Fibroblast of pulmonary artery (primary cell): ENCODE data around the gene PRSS58.

Experiments used
- DNase-seq: peaks from one replicate; pipeline ENCODE4 v3.0.0-alpha.2; 2010; ENCODE audit warnings: low read depth
- H3K4me3 ChIP-seq: replicated peaks from 2 replicates; pipeline ENCODE4 v1.5.1; 2011; ENCODE audit warnings: low read depth, mild to moderate bottlenecking, control low read depth, low read length, moderate library complexity
- CTCF ChIP-seq: IDR thresholded peaks from 2 replicates; pipeline ENCODE4 v1.5.1; 2011; ENCODE audit warnings: mild to moderate bottlenecking, control low read depth, low read length, inconsistent platforms; ENCODE audit errors: missing control alignments

Gene PRSS58

GRCh38 chr7:142263598-142264380 lies 5.9 kb upstream of the PRSS58 start:
- DNase-seq = peak; percentile 6
- no peak for TF ChIP-seq CTCF
- H3K4me3 ChIP-seq = no peak overlapping the region

GRCh38 chr7:142250705-142251104 lies 7.2 kb downstream of the PRSS58 start:
- no peak overlapping the region for H3K4me3 ChIP-seq
- no peak for TF ChIP-seq CTCF

GRCh38 chr7:142249918-142250317 lies 7.9 kb downstream of the PRSS58 start:
- no peak for TF ChIP-seq CTCF
- H3K4me3 ChIP-seq = no peak overlapping the region
- no peak for DNase-seq

More at GRCh38 chr7:142250705-142251104, 7.2 kb downstream of the PRSS58 start:
- DNase-seq = no peak

GRCh38 chr7:142248166-142249160 lies 9.4 kb downstream of the PRSS58 start:
- no peak for TF ChIP-seq CTCF
- DNase-seq = no peak

GRCh38 chr7:142243823-142244222 lies 14.0 kb downstream of the PRSS58 start:
- DNase-seq = no peak
- TF ChIP-seq CTCF = no peak

More at GRCh38 chr7:142248166-142249160, 9.4 kb downstream of the PRSS58 start:
- no peak overlapping the region for H3K4me3 ChIP-seq

GRCh38 chr7:142240546-142240945 lies 17.3 kb downstream of the PRSS58 start:
- no peak for TF ChIP-seq CTCF
- no peak overlapping the region for H3K4me3 ChIP-seq
- DNase-seq = no peak

More at GRCh38 chr7:142243823-142244222, 14.0 kb downstream of the PRSS58 start:
- H3K4me3 ChIP-seq = no peak overlapping the region
